ENCODE measurements around the gene CCNE1. TPM values are rescaled to one million over a fixed set of nuclear protein-coding genes. Genes with fewer than 3 reads are reported as not detected.

Gene CCNE1
- total RNA-seq, 1 donor from 2014 or later = 29.7 TPM

GRCh38 chr19:29872224-29872731, 60.5 kb downstream of the CCNE1 start:
- TF ChIP-seq CTCF (conservative IDR thresholded peaks at IDR 0.05) = peak; percentile 41

GRCh38 chr19:29873024-29873800, 61.4 kb downstream of the CCNE1 start:
- peak overlapping the region; percentile 69 for H3K4me3 Mint-ChIP-seq
- H3K36me3 Mint-ChIP-seq (ENCODE audit: low read depth) = no peaks in the 10 kb centered on the region
- peak; percentile 72 for DNase-seq (ENCODE audit: low read depth, low spot score)
- peak; percentile 93 for TF ChIP-seq CTCF (conservative IDR thresholded peaks at IDR 0.05)
- H3K4me1 Mint-ChIP-seq = peaks cover 11% of the 10 kb centered on the region
- peaks cover 38% of the 10 kb centered on the region for H3K27me3 Mint-ChIP-seq (ENCODE audit: low read depth)
- H3K9me3 Mint-ChIP-seq = no peaks in the 10 kb centered on the region
- no peak overlapping the region for H3K27ac Mint-ChIP-seq (ENCODE audit: unreplicated experiment)

More at GRCh38 chr19:29872224-29872731, 60.5 kb downstream of the CCNE1 start:
- Mint-ChIP-seq H3K36me3 (ENCODE audit: low read depth) (no peaks in the 10 kb centered on the region), H3K9me3 (peaks cover 2% of the 10 kb centered on the region), H3K4me1 (peaks cover 11% of the 10 kb centered on the region), H3K27ac (ENCODE audit: unreplicated experiment) (no peak overlapping the region), H3K27me3 (ENCODE audit: low read depth) (peaks cover 33% of the 10 kb centered on the region), H3K4me3 (peak overlapping the region; percentile 38)
- DNase-seq (ENCODE audit: low read depth, low spot score) = no peak

Other genes starting within 250 kb of the CCNE1 start
- gene POP4, start 205.7 kb upstream of the CCNE1 start, total RNA-seq = 63.9 and 66.8 TPM in 2 replicates
- 1.2 TPM in 2 replicates for gene PLEKHF1, start 146.5 kb upstream of the CCNE1 start, total RNA-seq
- 37.9 and 38.1 TPM in 2 replicates for gene C19orf12, start 96.7 kb upstream of the CCNE1 start, total RNA-seq
- 58.6 and 59.9 TPM in 2 replicates for gene URI1, start 130.2 kb downstream of the CCNE1 start, total RNA-seq

Data from neural crest cell (in vitro differentiated cells).